KMS-11 (cell line): Measurements from ENCODE around the gene DEPDC4.
"Not testable (repeated sequence)": the region's sequence is repeated elsewhere in the genome, so short reads cannot be mapped to it uniquely, and the experiment has no call there.

Source experiments
- H2AFZ ChIP-seq: fragments of 200-600 bp; sonication (generic); 2 replicates; pipeline ENCODE4 v1.6.1; 2016; ENCODE audit warnings: antibody characterized with exemption, mixed run types, low read depth
- H3K27ac ChIP-seq: fragments of 200-600 bp; sonication (generic); 2 replicates; pipeline ENCODE4 v1.6.1; 2016; ENCODE audit warnings: mild to moderate bottlenecking, mixed run types
- H3K27me3 ChIP-seq: fragments of 200-600 bp; sonication (generic); 2 replicates; pipeline ENCODE4 v1.6.1; 2017; ENCODE audit warnings: mild to moderate bottlenecking, low read depth, mixed run types, moderate library complexity; ENCODE audit not compliant: insufficient read depth
- H3K36me3 ChIP-seq: fragments of 200-600 bp; sonication (generic); 2 replicates; pipeline ENCODE4 v1.6.1; 2017; ENCODE audit warnings: mild to moderate bottlenecking, mixed run types; ENCODE audit not compliant: insufficient read depth
- H3K4me1 ChIP-seq: fragments of 200-600 bp; sonication (generic); 2 replicates; pipeline ENCODE4 v1.6.1; 2016; ENCODE audit warnings: mild to moderate bottlenecking, low read depth, mixed run types; ENCODE audit not compliant: poor library complexity, severe bottlenecking
- H3K4me2 ChIP-seq: fragments of 200-600 bp; sonication (generic); 2 replicates; pipeline ENCODE4 v1.7.0; 2016; ENCODE audit warnings: mild to moderate bottlenecking, mixed run types
- H3K4me3 ChIP-seq: fragments of 200-600 bp; sonication (generic); IDR thresholded peaks from 2 replicates; pipeline ENCODE4 v1.6.1; 2017; ENCODE audit warnings: low read depth, low read length, mixed read lengths; ENCODE audit not compliant: insufficient read depth
- H3K79me2 ChIP-seq: fragments of 200-600 bp; sonication (generic); 2 replicates; pipeline ENCODE4 v1.6.1; 2016; ENCODE audit warnings: low read depth, mixed run types; ENCODE audit not compliant: insufficient read depth
- H3K9ac ChIP-seq: fragments of 200-600 bp; sonication (generic); 2 replicates; pipeline ENCODE4 v1.6.1; 2016; ENCODE audit warnings: mild to moderate bottlenecking, mixed run types
- H4K20me1 ChIP-seq: fragments of 200-600 bp; sonication (generic); 2 replicates; pipeline ENCODE4 v1.6.1; 2016; ENCODE audit warnings: mild to moderate bottlenecking, mixed run types; ENCODE audit not compliant: insufficient read depth
- CTCF ChIP-seq: fragments of 200-600 bp; sonication (generic); conservative IDR thresholded peaks from 2 replicates; pipeline ENCODE4 v1.6.1; 2017; ENCODE audit warnings: low read depth, mild to moderate bottlenecking, antibody characterized with exemption, low read length, moderate library complexity, mixed read lengths

Gene DEPDC4

DNA sequence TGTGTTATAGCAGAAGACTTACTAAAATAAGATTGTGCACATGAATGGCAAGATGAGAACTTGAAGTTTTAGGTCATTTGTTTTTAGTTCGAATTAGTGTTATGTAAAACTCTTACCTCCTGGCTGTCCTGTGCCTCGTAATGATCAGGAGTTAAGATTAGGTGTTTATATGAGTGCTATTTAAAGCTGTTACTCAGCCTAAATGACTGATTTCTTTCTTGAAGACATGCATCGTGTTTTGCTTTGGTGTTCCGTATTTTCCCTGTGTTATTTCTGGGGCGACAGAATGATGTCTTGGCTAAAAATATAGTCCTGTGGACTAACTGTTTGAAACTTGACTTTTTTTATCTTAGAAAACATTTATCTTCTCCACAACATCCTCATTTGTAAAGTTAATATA is 22.2 kb upstream of the DEPDC4 start:
- H3K36me3 ChIP-seq, result no peaks in the 10 kb centered on the region
- H3K4me2 ChIP-seq, result no peak overlapping the region
- H2AFZ ChIP-seq, result no peak overlapping the region
- H3K4me1 ChIP-seq, result no peaks in the 10 kb centered on the region
- no peaks in the 10 kb centered on the region for H4K20me1 ChIP-seq
- no peak overlapping the region for H3K4me3 ChIP-seq
- H3K27ac ChIP-seq, result no peak overlapping the region
- TF ChIP-seq CTCF, result no peak
- H3K27me3 ChIP-seq, result no peaks in the 10 kb centered on the region
- H3K79me2 ChIP-seq, result no peaks in the 10 kb centered on the region
- no peak overlapping the region for H3K9ac ChIP-seq

- not testable (repeated sequence) for H3K4me1 ChIP-seq, H3K27me3 ChIP-seq, H4K20me1 ChIP-seq, H2AFZ ChIP-seq, H3K36me3 ChIP-seq, H3K27ac ChIP-seq, H3K4me2 ChIP-seq, H3K9ac ChIP-seq, H3K4me3 ChIP-seq
- H3K79me2 ChIP-seq, result peaks cover 20% of the 10 kb centered on the region; the same call in 1 of the 2 replicates
Observed at GRCh38 chr12:100284556-100284955, 17.7 kb upstream of the DEPDC4 start.

DNA sequence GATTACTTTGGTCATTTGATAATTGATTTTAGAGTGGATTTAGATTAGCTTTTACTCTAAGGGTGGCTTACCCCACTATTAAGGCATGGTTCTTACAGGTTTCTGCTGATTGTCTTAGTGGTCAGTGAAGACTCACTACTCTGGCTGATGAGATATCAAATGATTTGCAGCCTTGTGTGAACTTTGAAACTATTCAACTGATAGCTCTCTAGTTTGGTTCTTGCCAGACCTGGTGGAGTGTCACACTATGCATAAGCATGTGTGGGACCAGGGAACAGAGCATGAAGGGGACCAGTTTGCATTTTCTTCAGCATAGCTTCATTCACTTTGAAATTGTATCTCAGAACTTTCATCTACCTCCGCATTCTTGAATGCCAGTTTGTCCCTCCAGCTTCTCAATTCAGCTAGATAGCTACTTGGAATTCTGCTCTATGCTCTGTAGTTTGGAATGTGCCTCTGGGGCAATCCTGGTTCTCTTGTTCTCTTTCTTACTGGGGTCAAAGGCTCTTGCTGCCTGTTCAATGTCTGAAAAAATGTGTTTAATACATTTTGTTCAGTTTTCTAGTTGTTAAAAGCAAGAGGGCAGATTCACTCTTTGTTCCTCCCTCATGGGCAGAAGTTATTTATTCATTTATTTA is 12.8 kb upstream of the DEPDC4 start:
- TF ChIP-seq CTCF, result no peak
- no peaks in the 10 kb centered on the region for H3K27me3 ChIP-seq
- no peak overlapping the region for H2AFZ ChIP-seq
- peaks cover 9% of the 10 kb centered on the region for H3K4me1 ChIP-seq
- peaks cover 35% of the 10 kb centered on the region; the same call in 1 of the 2 replicates for H3K79me2 ChIP-seq
- H3K9ac ChIP-seq, result no peak overlapping the region
- no peaks in the 10 kb centered on the region for H3K36me3 ChIP-seq
- no peaks in the 10 kb centered on the region for H4K20me1 ChIP-seq
- H3K27ac ChIP-seq, result no peak overlapping the region
- no peak overlapping the region for H3K4me3 ChIP-seq
- no peak overlapping the region for H3K4me2 ChIP-seq

- no peak overlapping the region for H3K4me2 ChIP-seq
Observed at GRCh38 chr12:100279159-100279558, 12.3 kb upstream of the DEPDC4 start.

More at GRCh38 chr12:100279159-100279558, 12.3 kb upstream of the DEPDC4 start:
- H2AFZ ChIP-seq, result no peak overlapping the region
- no peak overlapping the region for H3K27ac ChIP-seq
- TF ChIP-seq CTCF, result no peak
- no peak overlapping the region for H3K9ac ChIP-seq
- peaks cover 35% of the 10 kb centered on the region; the same call in 1 of the 2 replicates for H3K79me2 ChIP-seq
- H3K4me1 ChIP-seq, result peaks cover 9% of the 10 kb centered on the region
- H3K36me3 ChIP-seq, result no peaks in the 10 kb centered on the region
- H3K27me3 ChIP-seq, result no peaks in the 10 kb centered on the region
- no peak overlapping the region for H3K4me3 ChIP-seq
- no peaks in the 10 kb centered on the region for H4K20me1 ChIP-seq
